Measurements from ENCODE around the gene TAOK3. TPM values are rescaled to one million over a fixed set of nuclear protein-coding genes. Genes with fewer than 3 reads are reported as not detected.
"Not testable (repeated sequence)": the region's sequence is repeated elsewhere in the genome, so short reads cannot be mapped to it uniquely, and the experiment has no call there.

The TAOK3 gene
- total RNA-seq, 1 donor from 2014 or later, result 1.1 TPM

GRCh38 chr12:118259079-118259478 is 113.6 kb downstream of the TAOK3 start:
- no peak overlapping the region for H2AFZ ChIP-seq (replicated peaks)
- no peaks in the 10 kb centered on the region for H4K20me1 ChIP-seq (ENCODE audit: low read depth)
- H3K9me3 Mint-ChIP-seq, result peaks cover 4% of the 10 kb centered on the region
- no peak overlapping the region for H3K4me3 ChIP-seq
- TF ChIP-seq CTCF (IDR thresholded peaks at IDR 0.05), result no peak
- no peak for TF ChIP-seq EZH2 (IDR thresholded peaks at IDR 0.05)
- TF ChIP-seq EZH2phosphoT487 (IDR thresholded peaks at IDR 0.05), result no peak
- H3K27ac ChIP-seq, result no peak overlapping the region
- H3K9me3 ChIP-seq (ENCODE audit: low read depth), result no peaks in the 10 kb centered on the region
- no peaks in the 10 kb centered on the region for H3K36me3 Mint-ChIP-seq
- H3K27me3 ChIP-seq, result no peaks in the 10 kb centered on the region
- H3K9ac ChIP-seq, result no peak overlapping the region
- H3K4me1 ChIP-seq, result no peaks in the 10 kb centered on the region
- H3K4me1 Mint-ChIP-seq, result no peaks in the 10 kb centered on the region
- no peaks in the 10 kb centered on the region for H3F3A ChIP-seq (ENCODE audit: low read depth)
- H3K4me3 Mint-ChIP-seq, result no peak overlapping the region
- H3K79me2 ChIP-seq (ENCODE audit: low read depth), result no peaks in the 10 kb centered on the region
- no peak overlapping the region for H3K27ac Mint-ChIP-seq
- no peaks in the 10 kb centered on the region for H3K27me3 Mint-ChIP-seq (ENCODE audit: insufficient read depth, low read depth)
- no peak for DNase-seq (ENCODE audit: low spot score)
- H3K36me3 ChIP-seq, result no peaks in the 10 kb centered on the region
- no peak overlapping the region for H3K4me2 ChIP-seq

- no peak overlapping the region for H2AFZ ChIP-seq (replicated peaks)
- no peaks in the 10 kb centered on the region for H3K9me3 ChIP-seq (ENCODE audit: low read depth)
- Mint-ChIP-seq H3K36me3 (no peaks in the 10 kb centered on the region), H3K27ac (no peak overlapping the region), H3K4me3 (no peak overlapping the region), H3K4me1 (no peaks in the 10 kb centered on the region), H3K27me3 (ENCODE audit: insufficient read depth, low read depth) (no peaks in the 10 kb centered on the region), H3K9me3 (peaks cover 4% of the 10 kb centered on the region)
- no peaks in the 10 kb centered on the region for H3F3A ChIP-seq (ENCODE audit: low read depth)
- no peak overlapping the region for H3K9ac ChIP-seq
- no peak for TF ChIP-seq CTCF (IDR thresholded peaks at IDR 0.05)
- TF ChIP-seq EZH2phosphoT487 (IDR thresholded peaks at IDR 0.05), result no peak
- no peak for TF ChIP-seq EZH2 (IDR thresholded peaks at IDR 0.05)
- no peaks in the 10 kb centered on the region for H3K36me3 ChIP-seq
- H3K4me3 ChIP-seq, result no peak overlapping the region
- no peaks in the 10 kb centered on the region for H3K4me1 ChIP-seq
- no peak for DNase-seq (ENCODE audit: low spot score)
- H3K79me2 ChIP-seq (ENCODE audit: low read depth), result no peaks in the 10 kb centered on the region
- H3K27ac ChIP-seq, result no peak overlapping the region
- H4K20me1 ChIP-seq (ENCODE audit: low read depth), result no peaks in the 10 kb centered on the region
- H3K27me3 ChIP-seq, result no peaks in the 10 kb centered on the region
- H3K4me2 ChIP-seq, result no peak overlapping the region
Observed at GRCh38 chr12:118256352-118256751, 116.4 kb downstream of the TAOK3 start.

- no peaks in the 10 kb centered on the region for H3K9me3 Mint-ChIP-seq
- H3K4me1 Mint-ChIP-seq, result no peaks in the 10 kb centered on the region
- Histone ChIP-seq H3K79me2 (ENCODE audit: low read depth) (no peaks in the 10 kb centered on the region), H3K9ac (no peak overlapping the region), H3K9me3 (ENCODE audit: low read depth) (no peaks in the 10 kb centered on the region), H3K36me3 (no peaks in the 10 kb centered on the region), H3K27me3 (no peaks in the 10 kb centered on the region), H2AFZ (replicated peaks) (no peak overlapping the region), H4K20me1 (ENCODE audit: low read depth) (no peaks in the 10 kb centered on the region), H3K4me3 (no peak overlapping the region), H3K4me2 (no peak overlapping the region), H3F3A (ENCODE audit: low read depth) (no peaks in the 10 kb centered on the region), H3K27ac (no peak overlapping the region), H3K4me1 (no peaks in the 10 kb centered on the region)
- TF ChIP-seq CTCF (IDR thresholded peaks at IDR 0.05) (no peak), EZH2phosphoT487 (IDR thresholded peaks at IDR 0.05) (no peak), EZH2 (IDR thresholded peaks at IDR 0.05) (no peak)
- no peaks in the 10 kb centered on the region for H3K36me3 Mint-ChIP-seq
- no peaks in the 10 kb centered on the region for H3K27me3 Mint-ChIP-seq (ENCODE audit: insufficient read depth, low read depth)
- no peak overlapping the region for H3K27ac Mint-ChIP-seq
- no peak for DNase-seq (ENCODE audit: low spot score)
- no peak overlapping the region for H3K4me3 Mint-ChIP-seq
Observed at GRCh38 chr12:118249547-118249946, 123.2 kb downstream of the TAOK3 start.

- H3K27me3 Mint-ChIP-seq (ENCODE audit: insufficient read depth, low read depth); H3K4me3 Mint-ChIP-seq; H4K20me1 ChIP-seq (ENCODE audit: low read depth); H3K4me3 ChIP-seq; DNase-seq (ENCODE audit: low spot score); H3K4me1 ChIP-seq; H2AFZ ChIP-seq (replicated peaks); H3K9me3 Mint-ChIP-seq; H3K27me3 ChIP-seq; H3K36me3 ChIP-seq; H3K4me2 ChIP-seq; H3K27ac Mint-ChIP-seq; H3K9ac ChIP-seq; H3K9me3 ChIP-seq (ENCODE audit: low read depth); H3K27ac ChIP-seq; H3K4me1 Mint-ChIP-seq; H3K79me2 ChIP-seq (ENCODE audit: low read depth); H3F3A ChIP-seq (ENCODE audit: low read depth); H3K36me3 Mint-ChIP-seq: not testable (repeated sequence)
Observed at GRCh38 chr12:118245886-118246285, 126.8 kb downstream of the TAOK3 start.
